BE2C (cell line): ENCODE measurements around the gene EFCAB5.

Experiments used
- DNase-seq: peaks from one replicate; pipeline ENCODE4 v3.0.0-alpha.2; 2020
- H3K27me3 ChIP-seq: fragments of 250-450 bp; sonication (Bioruptor Pico); 2 replicates; pipeline ENCODE4 v1.5.1; 2020; ENCODE audit warnings: mild to moderate bottlenecking
- H3K36me3 ChIP-seq: fragments of 250-450 bp; sonication (Bioruptor Pico); 2 replicates; pipeline ENCODE4 v1.5.1; 2020; ENCODE audit warnings: mild to moderate bottlenecking
- H3K4me1 ChIP-seq: fragments of 250-450 bp; sonication (Bioruptor Pico); 2 replicates; pipeline ENCODE4 v1.5.1; 2020
- H3K4me3 ChIP-seq: 2 replicates; pipeline ENCODE4 v1.5.1; 2011; ENCODE audit warnings: low read depth, low read length
- H3K9me3 ChIP-seq: fragments of 250-450 bp; sonication (Bioruptor Pico); 2 replicates; pipeline ENCODE4 v1.5.1; 2020
- TF ChIP-seq, protein P1 (sequence below): IDR thresholded peaks from 2 replicates; pipeline ENCODE4 v1.5.1; 2012; ENCODE audit warnings: mild to moderate bottlenecking, low read depth, low read length

EFCAB5 gene

GRCh38 chr17:30093463-30094147 is 152.2 kb downstream of the EFCAB5 start:
- Histone ChIP-seq H3K9me3 (no peaks in the 10 kb centered on the region), H3K4me3 (no peak overlapping the region), H3K4me1 (no peaks in the 10 kb centered on the region), H3K36me3 (no peaks in the 10 kb centered on the region), H3K27me3 (no peaks in the 10 kb centered on the region)
- TF ChIP-seq, protein P1, sequence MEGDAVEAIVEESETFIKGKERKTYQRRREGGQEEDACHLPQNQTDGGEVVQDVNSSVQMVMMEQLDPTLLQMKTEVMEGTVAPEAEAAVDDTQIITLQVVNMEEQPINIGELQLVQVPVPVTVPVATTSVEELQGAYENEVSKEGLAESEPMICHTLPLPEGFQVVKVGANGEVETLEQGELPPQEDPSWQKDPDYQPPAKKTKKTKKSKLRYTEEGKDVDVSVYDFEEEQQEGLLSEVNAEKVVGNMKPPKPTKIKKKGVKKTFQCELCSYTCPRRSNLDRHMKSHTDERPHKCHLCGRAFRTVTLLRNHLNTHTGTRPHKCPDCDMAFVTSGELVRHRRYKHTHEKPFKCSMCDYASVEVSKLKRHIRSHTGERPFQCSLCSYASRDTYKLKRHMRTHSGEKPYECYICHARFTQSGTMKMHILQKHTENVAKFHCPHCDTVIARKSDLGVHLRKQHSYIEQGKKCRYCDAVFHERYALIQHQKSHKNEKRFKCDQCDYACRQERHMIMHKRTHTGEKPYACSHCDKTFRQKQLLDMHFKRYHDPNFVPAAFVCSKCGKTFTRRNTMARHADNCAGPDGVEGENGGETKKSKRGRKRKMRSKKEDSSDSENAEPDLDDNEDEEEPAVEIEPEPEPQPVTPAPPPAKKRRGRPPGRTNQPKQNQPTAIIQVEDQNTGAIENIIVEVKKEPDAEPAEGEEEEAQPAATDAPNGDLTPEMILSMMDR, result peak; percentile 58
- peak; percentile 27 for DNase-seq

DNA sequence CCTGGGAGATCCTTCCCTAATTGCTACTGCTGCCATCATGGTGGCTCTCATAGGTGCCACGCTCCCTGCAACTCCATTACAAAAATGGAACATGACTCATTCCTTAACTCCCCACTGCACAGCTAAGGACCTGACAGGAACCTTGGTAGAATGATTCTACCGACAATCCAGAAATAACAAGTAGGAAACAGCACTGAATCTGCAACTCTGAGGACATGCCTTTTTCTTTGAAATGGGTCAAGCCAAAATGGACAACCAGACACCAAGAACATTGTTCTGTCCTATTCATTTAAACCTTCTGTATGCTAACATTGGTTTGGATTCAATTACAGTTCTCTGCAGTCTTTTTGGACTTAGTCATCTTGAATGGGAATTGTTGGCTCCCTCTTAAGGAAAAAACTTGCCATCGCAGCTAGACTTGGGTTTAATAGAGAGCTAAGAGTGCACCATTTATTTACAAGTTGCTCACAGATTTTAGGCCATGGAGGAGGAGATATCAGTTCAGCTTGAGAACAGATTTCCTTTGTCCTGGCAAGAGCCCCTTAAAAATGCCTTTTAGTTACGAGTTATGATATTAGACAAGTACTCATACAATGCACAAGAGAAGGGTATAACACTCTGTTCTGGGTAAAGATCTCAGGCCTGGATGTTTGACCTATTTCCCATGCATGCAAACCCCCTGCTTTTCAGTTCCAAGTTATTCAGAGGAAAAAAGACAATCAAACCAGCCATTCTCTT is 154.2 kb downstream of the EFCAB5 start:
- no peak for DNase-seq
- Histone ChIP-seq H3K4me3 (no peak overlapping the region), H3K36me3 (no peaks in the 10 kb centered on the region), H3K27me3 (no peaks in the 10 kb centered on the region), H3K4me1 (no peaks in the 10 kb centered on the region), H3K9me3 (no peaks in the 10 kb centered on the region)
- TF ChIP-seq, protein P1, result peak; percentile 55

- TF ChIP-seq, protein P1, result no peak
- Histone ChIP-seq H3K36me3 (no peaks in the 10 kb centered on the region), H3K4me1 (no peaks in the 10 kb centered on the region), H3K4me3 (no peak overlapping the region), H3K9me3 (no peaks in the 10 kb centered on the region), H3K27me3 (no peaks in the 10 kb centered on the region)
- no peak for DNase-seq
Measured at GRCh38 chr17:30101686-30102390, 160.4 kb downstream of the EFCAB5 start.

- Histone ChIP-seq H3K9me3 (no peaks in the 10 kb centered on the region), H3K4me1 (no peaks in the 10 kb centered on the region), H3K27me3 (no peaks in the 10 kb centered on the region), H3K36me3 (no peaks in the 10 kb centered on the region), H3K4me3 (no peak overlapping the region)
- DNase-seq, result no peak
- TF ChIP-seq, protein P1, result no peak
Measured at GRCh38 chr17:30103921-30104320, 162.5 kb downstream of the EFCAB5 start.

GRCh38 chr17:30104575-30105339 is 163.3 kb downstream of the EFCAB5 start:
- Histone ChIP-seq H3K4me3 (peak overlapping the region; percentile 49), H3K9me3 (no peaks in the 10 kb centered on the region), H3K36me3 (no peaks in the 10 kb centered on the region), H3K27me3 (no peaks in the 10 kb centered on the region), H3K4me1 (no peaks in the 10 kb centered on the region)
- TF ChIP-seq, protein P1, result peak; percentile 79
- DNase-seq, result peak; percentile 76
